Gastroesophageal sphincter (tissue), 4 donors: ENCODE data around the gene ATP12A. TPM values are rescaled to one million over a fixed set of nuclear protein-coding genes. Genes with fewer than 3 reads are reported as not detected.

Experiments used
- ATAC-seq: fragments of 150-250 bp; one replicate; pipeline ENCODE4 v1.9.1; 2016; ENCODE audit warnings: mild to moderate bottlenecking, moderate library complexity
- H3K27ac ChIP-seq, 4 donors: fragments of 200-600 bp; sonication (generic) in 3 of 4; 1 replicate in 3 of 4; 2 replicates in 1 of 4; pipeline ENCODE4 v1.5.1; 2016 to 2019
- H3K27me3 ChIP-seq: fragments of 200-600 bp; sonication (generic); one replicate; pipeline ENCODE4 v1.5.1; 2019
- H3K36me3 ChIP-seq, 2 donors: fragments of 200-600 bp; sonication (generic); one replicate each; pipeline ENCODE4 v1.5.1; 2019; ENCODE audit warnings: control low read depth in 1 of 2
- H3K4me1 ChIP-seq, 3 donors: fragments of 200-600 bp; sonication (generic); 1 replicate in 2 of 3; 2 replicates in 1 of 3; pipeline ENCODE4 v1.5.1; 2016 to 2019; ENCODE audit warnings: control low read depth in 2 of 3
- H3K4me3 ChIP-seq, 2 donors: fragments of 200-600 bp; sonication (generic); one replicate each; pipeline ENCODE4 v1.5.1; 2019; ENCODE audit warnings: mild to moderate bottlenecking in 1 of 2, moderate library complexity in 1 of 2
- H3K9me3 ChIP-seq, 3 donors: fragments of 200-600 bp; sonication (generic); one replicate each; pipeline ENCODE4 v1.5.1; 2017 to 2019; ENCODE audit warnings: control low read depth in 2 of 3
- CTCF ChIP-seq, 4 experiments: fragments of 200-600 bp in 2 of 4; fragments of 450-650 bp in 2 of 4; sonication (generic) in 1 of 4; IDR thresholded peaks; one replicate each; pipeline ENCODE4 v1.5.1; 2017 to 2019; ENCODE audit warnings: antibody characterized with exemption in 4 of 4, mild to moderate bottlenecking in 2 of 4, moderate library complexity in 2 of 4
- EP300 ChIP-seq: sonication (generic); formaldehyde crosslinking; IDR thresholded peaks from one replicate; pipeline ENCODE4 v1.6.1; 2017; ENCODE audit warnings: antibody characterized with exemption, mild to moderate bottlenecking
- POLR2A ChIP-seq, 2 donors: fragments of 450-650 bp; IDR thresholded peaks; one replicate each; pipeline ENCODE4 v1.6.1; 2017; ENCODE audit warnings: antibody characterized with exemption in 2 of 2, mild to moderate bottlenecking in 2 of 2, moderate library complexity in 1 of 2
- POLR2AphosphoS5 ChIP-seq: sonication (generic); formaldehyde crosslinking; IDR thresholded peaks from one replicate; pipeline ENCODE4 v1.6.1; 2017; ENCODE audit warnings: antibody characterized with exemption
- WGBS, 2 donors: methylation state at CpG; one replicate each; pipeline ENCODE4 v1.1.5; 2018; ENCODE audit warnings: low coverage in 1 of 2; 5-methylcytosine and 5-hydroxymethylcytosine counted together
- total RNA-seq, 4 donors: library from RNA; depleted of rRNA; stranded (reverse); fragments of >200 nt; gene quantifications; one replicate each; pipeline ENCODE4 v1.1.0, GENCODE V29; 2016

The ATP12A gene
- total RNA-seq, 4 donors from 2014 or later, result 0.22 TPM; not detected in 3

GRCh38 chr13:24638096-24638495, 42.1 kb upstream of the ATP12A start:
- Histone ChIP-seq H3K27me3 (peaks cover 13% of the 10 kb centered on the region), H3K4me3 (no peak overlapping the region), H3K36me3 (no peaks in the 10 kb centered on the region), H3K4me1 (no peaks in the 10 kb centered on the region), H3K27ac (no peak overlapping the region), H3K9me3 (no peaks in the 10 kb centered on the region)
- WGBS, 2 donors, result 50 to 52% methylated on average over 2 to 4 of the region's 23 CpGs
- no peak for ATAC-seq
- TF ChIP-seq POLR2A (IDR thresholded peaks at IDR 0.05) (no peak), CTCF (IDR thresholded peaks at IDR 0.05) (no peak), POLR2AphosphoS5 (no peak), EP300 (no peak)

GRCh38 chr13:24640752-24641151, 39.5 kb upstream of the ATP12A start:
- Histone ChIP-seq H3K36me3 (no peaks in the 10 kb centered on the region), H3K4me1 (no peaks in the 10 kb centered on the region), H3K9me3 (no peaks in the 10 kb centered on the region), H3K27me3 (peaks cover 13% of the 10 kb centered on the region), H3K27ac (no peak overlapping the region), H3K4me3 (no peak overlapping the region)
- ATAC-seq, result no peak
- 81 to 97% methylated on average over 3 to 4 of the region's 4 CpGs for WGBS, 2 donors
- TF ChIP-seq EP300, result no peak
- TF ChIP-seq POLR2AphosphoS5, result no peak
- TF ChIP-seq CTCF (IDR thresholded peaks at IDR 0.05), result no peak
- no peak for TF ChIP-seq POLR2A (IDR thresholded peaks at IDR 0.05)

- no peak for TF ChIP-seq EP300
- TF ChIP-seq POLR2AphosphoS5, result no peak
- TF ChIP-seq CTCF (IDR thresholded peaks at IDR 0.05), result no peak
- no peak for TF ChIP-seq POLR2A (IDR thresholded peaks at IDR 0.05)
- Histone ChIP-seq H3K36me3 (no peaks in the 10 kb centered on the region), H3K27ac (no peak overlapping the region), H3K4me1 (no peaks in the 10 kb centered on the region), H3K4me3 (no peak overlapping the region), H3K27me3 (peaks cover 13% of the 10 kb centered on the region), H3K9me3 (no peaks in the 10 kb centered on the region)
- WGBS, 2 donors, result 75 to 78% methylated on average over 4 to 6 of the region's 6 CpGs
- ATAC-seq, result no peak
Observed at GRCh38 chr13:24642219-24642618, 38.0 kb upstream of the ATP12A start.

GRCh38 chr13:24644036-24644435, 36.2 kb upstream of the ATP12A start:
- no peak overlapping the region for H3K4me3 ChIP-seq
- WGBS, 2 donors, result 14 to 55% methylated on average over 1 of the region's 1 CpG
- ATAC-seq, result no peak
- no peaks in the 10 kb centered on the region for H3K36me3 ChIP-seq
- TF ChIP-seq POLR2A (IDR thresholded peaks at IDR 0.05) (no peak), EP300 (no peak), CTCF (IDR thresholded peaks at IDR 0.05) (no peak), POLR2AphosphoS5 (no peak)
- H3K4me1 ChIP-seq, result no peaks in the 10 kb centered on the region
- no peak overlapping the region for H3K27ac ChIP-seq
- no peaks in the 10 kb centered on the region for H3K9me3 ChIP-seq
- H3K27me3 ChIP-seq, result no peaks in the 10 kb centered on the region

GRCh38 chr13:24648271-24648670, 31.9 kb upstream of the ATP12A start:
- H3K4me3 ChIP-seq, result no peak overlapping the region
- no peaks in the 10 kb centered on the region for H3K36me3 ChIP-seq
- peaks cover 5% of the 10 kb centered on the region for H3K27me3 ChIP-seq
- no peaks in the 10 kb centered on the region for H3K9me3 ChIP-seq
- H3K4me1 ChIP-seq, result no peaks in the 10 kb centered on the region
- no peak for ATAC-seq
- no peak for TF ChIP-seq EP300
- TF ChIP-seq POLR2AphosphoS5, result no peak
- TF ChIP-seq CTCF (IDR thresholded peaks at IDR 0.05), result no peak
- TF ChIP-seq POLR2A (IDR thresholded peaks at IDR 0.05), result no peak
- H3K27ac ChIP-seq, result no peak overlapping the region
